ENCODE measurements around the gene GNA15. TPM values are rescaled to one million over a fixed set of nuclear protein-coding genes. Genes with fewer than 3 reads are reported as not detected.
"Not testable (repeated sequence)": the region's sequence is repeated elsewhere in the genome, so short reads cannot be mapped to it uniquely, and the experiment has no call there.

Gene GNA15
- total RNA-seq, 1 donor from 2014 or later, result 20.5 TPM

DNA sequence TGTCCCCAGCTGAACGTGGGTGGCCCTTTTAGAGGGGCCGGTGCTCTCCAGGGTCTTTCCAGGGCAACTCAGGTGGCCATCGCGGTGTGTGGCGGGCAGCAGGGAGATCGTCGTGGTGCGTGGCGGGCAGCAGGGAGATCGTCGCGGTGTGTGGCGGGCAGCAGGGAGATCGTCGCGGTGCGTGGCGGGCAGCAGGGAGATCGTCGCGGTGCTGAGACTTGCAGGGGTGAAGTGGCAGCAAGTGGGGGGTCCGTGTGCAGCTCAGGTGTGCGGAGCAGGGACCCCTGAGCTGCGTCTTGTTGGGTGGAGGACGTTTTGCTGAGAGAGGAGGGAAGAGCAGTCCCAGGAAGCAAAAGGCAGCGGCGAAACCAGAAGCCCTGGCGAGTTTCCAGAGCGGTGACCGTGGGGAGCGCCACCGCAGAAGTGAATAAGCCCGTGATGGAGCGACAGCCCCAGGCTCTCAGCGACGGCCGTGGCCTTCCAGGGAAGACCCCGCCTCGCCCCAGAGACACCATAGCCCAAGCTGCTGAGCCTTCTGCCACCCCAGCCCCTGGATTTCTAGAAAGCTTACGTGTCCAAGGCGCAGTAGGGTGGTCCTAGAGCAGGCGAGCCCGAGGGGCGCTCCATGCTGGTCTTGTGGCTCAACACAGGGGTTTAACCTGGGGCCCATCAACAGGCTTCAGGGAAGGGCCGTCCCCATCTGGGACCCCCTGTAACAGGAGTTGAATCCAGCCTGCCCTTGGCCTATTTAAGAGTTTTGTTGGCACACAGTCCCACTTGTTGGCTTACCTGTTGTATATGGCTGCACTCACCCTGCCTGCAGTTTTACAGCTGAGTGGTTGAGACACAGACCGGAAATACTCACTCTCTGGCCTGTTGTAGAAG lies 55.3 kb downstream of the GNA15 start:
- no peak for DNase-seq (ENCODE audit: low spot score)

DNA sequence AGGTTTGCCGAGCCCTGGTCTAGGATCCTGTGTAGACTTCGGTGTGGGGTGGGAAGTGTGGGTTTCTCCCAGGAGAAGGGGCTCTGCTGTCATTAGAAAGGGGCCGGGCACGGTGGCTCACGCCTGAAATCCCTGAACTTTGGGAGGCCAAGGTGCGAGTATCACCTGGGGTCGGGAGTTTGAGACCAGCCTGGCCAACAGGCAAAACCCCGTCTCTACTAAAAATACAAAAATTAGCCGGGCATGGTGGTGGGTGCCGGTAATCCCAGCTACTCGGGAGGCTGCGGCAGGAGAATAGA lies 55.9 kb downstream of the GNA15 start:
- not testable (repeated sequence) for DNase-seq (ENCODE audit: low spot score)

DNA sequence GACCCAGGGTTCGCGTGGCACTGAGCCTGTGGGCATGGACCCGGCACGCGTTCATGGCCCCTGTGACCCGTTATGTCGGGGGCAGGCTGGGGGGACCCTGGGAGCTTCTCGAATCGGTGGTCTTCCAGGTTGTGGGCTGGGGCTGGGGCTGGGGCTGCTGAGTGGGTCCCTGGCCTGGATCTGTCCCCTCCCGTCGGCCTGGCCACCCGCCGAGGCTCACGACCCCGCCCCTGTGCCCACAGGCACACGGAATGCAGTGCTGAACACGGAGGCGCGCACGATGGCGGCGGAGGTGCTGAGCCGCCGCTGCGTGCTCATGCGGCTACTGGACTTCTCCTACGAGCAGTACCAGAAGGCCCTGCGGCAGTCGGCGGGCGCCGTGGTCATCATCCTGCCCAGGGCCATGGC lies 56.4 kb downstream of the GNA15 start:
- no peak for DNase-seq (ENCODE audit: low spot score)

DNA sequence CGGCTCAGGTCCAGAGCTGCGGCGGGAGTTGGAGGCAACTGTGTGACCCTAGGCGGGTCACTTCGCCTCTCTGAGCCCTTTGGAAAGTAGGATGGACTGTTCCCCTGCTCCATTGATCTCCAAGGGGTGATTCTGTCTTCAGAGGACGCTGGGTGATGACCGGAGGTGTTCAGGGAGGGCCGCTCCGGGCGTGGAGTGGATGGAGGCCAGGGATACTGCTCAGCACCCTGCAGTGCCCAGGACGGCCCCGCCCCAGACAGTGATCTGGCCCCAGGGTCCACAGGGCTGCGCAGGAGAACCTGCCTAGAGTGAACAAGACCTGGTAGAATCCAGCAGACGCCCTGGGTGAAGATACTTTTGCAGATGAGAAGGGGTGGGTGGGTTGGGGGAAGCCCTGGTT lies 56.9 kb downstream of the GNA15 start:
- DNase-seq (ENCODE audit: low spot score), result no peak

DNA sequence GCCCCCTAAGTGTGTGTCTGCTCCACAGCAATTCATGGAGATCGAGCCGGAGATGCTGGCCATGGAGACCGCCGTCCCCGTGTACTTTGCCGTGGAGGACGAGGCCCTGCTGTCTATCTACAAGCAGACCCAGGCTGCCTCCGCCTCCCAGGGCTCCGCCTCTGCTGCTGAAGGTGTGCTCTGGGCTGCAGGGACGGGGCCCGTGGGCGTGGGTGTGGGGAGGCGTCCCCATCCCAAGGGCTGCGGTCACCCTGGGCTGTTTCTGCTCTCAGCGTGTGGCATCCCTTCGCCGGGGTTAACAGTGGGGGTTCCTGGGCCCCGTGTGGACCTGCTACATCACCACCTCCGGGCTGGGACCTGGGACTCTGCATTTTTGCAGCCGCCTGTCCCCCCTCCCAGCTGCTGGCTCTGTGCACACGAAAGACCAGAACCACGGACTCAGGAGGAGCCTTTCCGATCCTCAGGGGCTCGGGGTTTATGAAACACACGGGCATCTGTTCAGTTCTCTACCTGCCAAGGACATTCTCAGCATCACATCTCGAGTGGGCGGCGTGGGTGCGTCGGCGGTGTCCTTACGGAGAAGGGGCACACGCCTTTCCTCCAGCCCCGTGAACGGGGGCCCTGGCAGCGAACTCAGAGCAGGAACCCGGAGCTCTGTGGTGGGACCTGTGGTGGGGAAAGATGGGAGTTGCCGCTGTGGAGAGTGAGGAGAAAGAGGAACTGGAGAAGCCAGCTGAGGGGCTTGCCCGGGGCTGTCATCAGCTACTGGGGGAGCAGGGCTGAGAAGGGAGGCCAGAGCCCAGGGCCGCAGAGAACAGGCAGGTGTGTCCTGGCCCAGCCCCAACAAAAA lies 57.6 kb downstream of the GNA15 start:
- DNase-seq (ENCODE audit: low spot score), result no peak

DNA sequence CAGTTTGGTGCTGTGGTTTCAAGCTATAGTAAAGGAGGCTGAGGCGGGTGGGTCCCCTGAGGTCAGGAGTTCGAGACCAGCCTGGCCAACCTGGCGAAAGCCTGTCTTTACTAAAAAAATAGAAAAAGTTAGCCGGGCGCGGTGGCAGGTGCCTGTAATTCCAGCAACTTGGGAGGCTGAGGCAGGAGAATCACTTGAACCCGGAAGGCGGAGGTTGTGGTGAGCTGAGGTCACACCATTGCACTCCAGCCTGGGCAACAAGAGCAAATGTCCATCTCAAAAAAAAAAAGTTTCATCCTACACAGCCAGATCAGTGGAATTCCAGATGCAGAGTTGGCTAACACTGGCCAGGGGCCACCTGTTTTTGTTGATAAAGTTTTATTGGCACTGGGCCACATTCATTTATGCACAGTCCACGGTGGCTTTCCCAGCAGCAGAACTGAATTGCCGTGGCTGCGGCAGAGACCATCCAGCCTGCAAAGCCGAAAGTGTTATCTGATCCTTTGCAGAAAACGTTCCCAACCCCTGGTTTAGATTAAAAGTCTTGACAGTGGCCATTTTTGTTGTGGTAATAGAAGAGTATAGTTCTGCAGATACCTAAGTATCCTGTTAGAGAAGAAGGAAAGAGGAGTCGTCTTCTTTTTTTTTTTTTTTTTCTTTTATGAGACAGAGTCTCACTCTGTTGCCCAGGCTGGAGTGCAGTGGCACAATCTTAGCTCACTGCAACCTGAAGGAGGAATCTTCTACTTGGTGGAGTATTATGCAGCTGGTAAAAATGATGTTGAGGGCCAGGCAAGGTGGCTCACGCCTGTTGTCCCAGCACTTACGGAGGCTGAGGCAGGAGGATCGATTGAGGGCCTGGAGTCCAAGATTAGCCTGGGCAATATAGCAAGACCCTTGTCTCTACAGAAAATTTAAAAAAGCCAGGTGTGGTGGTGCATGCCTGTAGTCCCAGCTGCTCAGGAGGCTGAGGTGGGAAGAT lies 58.6 kb downstream of the GNA15 start:
- no peak for DNase-seq (ENCODE audit: low spot score)

DNA sequence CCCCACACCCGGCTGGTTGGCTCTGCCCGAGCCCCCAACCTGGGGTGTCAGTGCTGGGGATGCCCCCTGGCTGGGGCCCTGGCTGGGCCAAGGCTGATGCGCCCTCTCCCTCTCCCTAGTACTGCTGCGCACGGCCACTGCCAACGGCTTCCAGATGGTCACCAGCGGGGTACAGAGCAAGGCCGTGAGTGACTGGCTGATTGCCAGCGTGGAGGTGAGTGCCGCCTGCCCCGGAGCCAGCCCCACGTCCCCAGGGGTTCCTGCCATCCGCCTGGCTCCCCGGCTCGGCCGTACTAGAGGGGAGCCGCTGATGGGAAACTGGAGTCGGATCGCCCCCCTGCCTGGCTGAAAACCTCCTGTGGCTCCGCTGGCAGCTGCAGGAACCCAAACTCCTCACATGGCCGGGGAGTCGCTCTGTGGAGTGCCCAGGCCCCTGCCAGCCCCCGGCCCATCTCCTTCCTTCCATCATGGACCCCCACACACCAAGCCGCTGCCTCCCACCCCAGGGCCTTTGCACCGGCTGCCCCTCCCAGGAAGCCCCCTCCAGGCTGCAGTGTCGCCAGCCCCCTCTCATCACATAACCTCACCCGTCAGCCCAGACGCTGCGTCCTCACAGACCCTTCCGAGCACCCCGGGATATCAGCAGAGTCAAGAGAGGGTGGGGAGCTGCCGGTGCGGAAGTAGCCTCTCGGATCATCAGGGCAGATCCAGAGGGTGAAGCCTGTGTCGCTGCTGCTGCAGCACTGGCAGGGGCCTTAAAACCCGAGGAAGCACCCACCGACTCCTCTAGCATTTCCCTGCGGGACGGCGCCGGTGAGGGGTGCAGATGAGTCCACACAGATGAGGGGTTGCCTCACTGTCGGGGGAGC lies 60.5 kb downstream of the GNA15 start:
- DNase-seq (ENCODE audit: low spot score), result no peak

DNA sequence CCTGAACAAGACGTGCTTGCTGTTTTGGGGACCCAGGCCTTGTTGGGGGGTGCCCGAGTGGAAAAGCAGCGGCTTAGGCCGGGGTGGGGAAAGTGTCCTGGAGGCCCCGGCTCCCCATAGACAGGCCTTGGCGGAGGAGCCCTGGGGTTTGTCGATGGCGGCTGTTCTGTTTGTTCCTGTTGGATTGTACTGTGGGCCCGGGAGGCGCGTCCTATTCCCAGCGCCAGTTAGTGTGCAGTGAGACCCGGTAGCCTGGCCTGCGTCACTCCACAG lies 61.0 kb downstream of the GNA15 start:
- DNase-seq (ENCODE audit: low spot score), result no peak

DNA sequence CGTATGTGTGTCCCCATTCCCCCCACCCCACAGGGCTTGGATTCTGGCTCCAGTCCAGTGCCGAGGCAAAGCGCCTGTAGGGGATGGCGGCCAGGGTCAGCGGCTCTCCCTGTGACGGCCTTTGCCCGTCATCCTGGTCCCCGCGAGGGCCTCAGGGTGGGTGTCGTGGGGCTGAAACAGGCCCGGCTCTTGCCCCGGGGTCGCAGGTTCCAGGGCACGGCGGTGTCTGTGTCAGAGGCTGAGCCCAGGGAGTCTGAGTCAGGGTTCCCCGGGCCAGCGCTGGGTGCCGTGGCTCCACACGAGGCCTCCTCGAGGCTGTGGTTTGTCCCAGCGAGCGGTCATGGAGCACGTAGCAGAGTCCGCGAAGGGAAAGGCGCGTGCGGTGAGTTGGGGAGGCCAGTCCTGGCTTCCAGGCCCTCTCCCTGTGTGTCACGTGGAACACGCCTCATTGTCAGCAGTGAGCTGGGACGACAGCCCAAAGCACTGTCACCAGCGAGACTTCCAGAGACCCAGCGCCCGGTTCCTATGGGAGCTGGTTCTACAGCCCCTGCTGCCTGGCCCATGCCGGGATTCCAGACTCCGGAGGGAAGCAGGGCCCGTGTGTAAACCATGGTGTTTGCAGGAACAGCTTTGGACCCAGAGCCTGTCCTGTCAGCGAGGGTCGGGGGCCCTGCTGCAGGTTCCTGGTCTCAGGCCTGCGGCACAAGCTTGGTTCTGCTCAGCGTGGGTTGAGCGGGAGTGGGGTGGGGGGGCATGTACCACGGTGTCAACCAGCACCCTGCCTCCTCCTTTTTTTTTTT lies 63.3 kb downstream of the GNA15 start:
- DNase-seq (ENCODE audit: low spot score), result no peak

DNA sequence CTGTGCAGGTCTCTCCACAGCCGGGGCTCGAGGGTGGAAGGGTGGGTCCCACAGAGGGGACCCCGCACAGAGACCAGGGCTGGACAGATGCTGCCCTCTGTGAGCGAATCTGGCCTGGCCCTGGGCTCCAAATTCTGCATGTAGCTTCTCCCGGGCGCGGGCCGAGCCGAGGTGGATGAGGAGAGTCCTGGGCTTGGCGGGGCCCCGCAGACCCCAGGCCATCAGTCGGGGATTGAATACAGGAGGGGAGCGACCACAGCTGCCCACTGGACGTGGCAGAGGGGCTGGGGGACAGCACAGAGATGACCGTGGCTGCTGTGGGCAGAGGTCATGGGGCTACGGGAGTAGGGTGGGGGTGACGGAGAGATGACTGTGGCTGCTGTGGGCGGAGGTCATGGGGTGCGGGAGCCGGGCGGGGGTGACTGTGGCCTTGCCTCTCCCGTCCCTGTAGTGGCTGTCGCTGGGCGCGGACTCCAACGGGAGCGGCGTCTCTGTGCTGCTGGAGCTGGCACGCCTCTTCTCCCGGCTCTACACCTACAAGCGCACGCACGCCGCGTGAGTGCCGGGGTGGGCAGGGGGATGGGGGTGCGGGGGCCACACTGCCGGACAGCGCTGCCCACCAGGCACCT lies 65.4 kb downstream of the GNA15 start:
- DNase-seq (ENCODE audit: low spot score), result no peak

DNA sequence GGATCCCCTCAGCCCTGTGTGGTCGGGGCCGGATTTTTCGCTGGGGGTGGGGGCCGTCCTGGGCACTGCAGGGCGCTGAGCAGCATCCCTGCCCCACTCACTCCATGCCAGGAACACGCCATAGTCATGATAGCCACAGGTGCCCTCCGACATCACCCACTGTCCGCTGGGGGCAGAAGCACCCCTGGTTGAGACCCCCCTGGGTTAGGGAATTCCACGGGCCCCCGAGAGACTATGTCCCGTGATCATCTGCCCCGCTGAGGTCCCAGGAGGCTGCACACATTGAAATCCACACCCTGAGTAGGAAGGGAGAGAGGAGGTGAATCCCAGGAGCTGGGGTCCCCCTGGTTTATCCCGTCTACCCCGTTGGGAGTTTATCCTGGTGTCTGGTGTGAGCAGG lies 66.1 kb downstream of the GNA15 start:
- no peak for DNase-seq (ENCODE audit: low spot score)

DNA sequence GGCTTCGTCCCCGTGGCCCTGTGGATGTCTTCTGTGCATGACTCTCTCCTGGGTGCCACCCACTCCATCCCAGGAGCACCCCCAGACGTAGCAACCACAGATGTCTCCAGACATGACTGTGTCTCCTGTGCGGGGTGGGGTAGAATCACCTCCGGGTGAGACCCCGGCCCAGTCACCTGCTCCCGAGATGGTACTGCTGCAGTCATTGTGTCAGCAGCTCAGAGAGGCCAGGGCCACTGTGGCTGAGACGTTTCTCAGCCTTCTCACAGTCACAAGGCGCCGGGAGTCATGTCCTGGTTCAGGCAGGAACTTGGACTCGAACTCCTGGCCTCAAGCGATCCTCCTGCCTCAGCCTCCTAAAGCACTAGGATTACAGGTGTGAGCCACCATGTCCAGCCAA lies 66.5 kb downstream of the GNA15 start:
- no peak for DNase-seq (ENCODE audit: low spot score)

DNA sequence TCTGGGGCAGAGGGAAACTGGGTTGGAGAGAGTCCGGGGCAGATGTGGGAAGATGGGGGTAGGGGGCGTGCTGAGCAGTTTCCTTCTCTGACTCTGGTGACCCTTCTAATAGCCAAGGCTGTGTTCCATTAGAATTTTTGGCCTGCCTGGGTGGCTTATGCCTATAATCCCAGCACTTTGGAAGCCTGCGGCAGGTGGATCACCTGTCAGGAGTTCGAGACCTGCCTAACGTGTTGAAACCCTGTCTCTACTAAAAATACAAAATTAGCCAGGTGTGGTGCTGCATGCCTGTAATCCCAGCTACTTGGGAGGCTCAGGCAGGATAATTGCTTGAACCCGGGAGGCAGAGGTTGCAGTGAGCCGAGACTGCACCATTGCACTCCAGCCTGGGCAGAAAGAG lies 67.1 kb downstream of the GNA15 start:
- not testable (repeated sequence) for DNase-seq (ENCODE audit: low spot score)

DNA sequence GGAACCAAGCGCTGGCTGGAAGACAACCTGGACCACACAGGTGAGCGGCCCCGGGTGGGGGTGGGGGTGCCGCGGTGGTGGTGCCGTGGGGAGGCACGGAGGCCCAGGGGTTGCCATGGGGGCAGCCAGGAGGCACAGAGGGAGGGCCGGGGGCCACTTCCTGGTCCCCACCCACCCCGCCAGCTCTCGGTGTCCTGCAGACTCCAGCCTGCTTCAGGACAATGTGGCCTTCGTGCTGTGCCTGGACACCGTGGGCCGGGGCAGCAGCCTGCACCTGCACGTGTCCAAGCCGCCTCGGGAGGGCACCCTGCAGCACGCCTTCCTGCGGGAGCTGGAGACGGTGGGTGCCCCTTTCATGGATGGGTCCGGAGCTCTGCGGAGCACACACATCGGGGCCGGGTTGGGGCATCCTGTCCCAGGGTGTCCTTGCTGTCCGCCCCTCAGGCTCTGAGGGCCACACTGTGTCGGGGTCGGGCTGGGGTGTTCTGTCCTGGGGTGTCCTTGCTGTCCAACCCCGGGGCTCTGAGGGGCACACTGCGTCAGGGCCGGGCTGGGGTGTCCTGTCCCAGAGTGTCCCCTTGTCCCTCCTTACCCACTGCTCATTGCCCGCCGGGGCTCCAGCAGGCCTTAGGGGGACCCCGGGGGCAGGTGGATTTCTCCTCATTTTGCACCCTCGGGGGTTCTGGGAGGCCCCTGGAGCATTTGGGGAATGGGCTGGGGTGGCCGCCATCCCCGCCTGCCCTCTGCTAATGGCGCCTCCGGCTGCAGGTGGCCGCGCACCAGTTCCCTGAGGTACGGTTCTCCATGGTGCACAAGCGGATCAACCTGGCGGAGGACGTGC lies 68.2 kb downstream of the GNA15 start:
- DNase-seq (ENCODE audit: low spot score), result no peak

DNA sequence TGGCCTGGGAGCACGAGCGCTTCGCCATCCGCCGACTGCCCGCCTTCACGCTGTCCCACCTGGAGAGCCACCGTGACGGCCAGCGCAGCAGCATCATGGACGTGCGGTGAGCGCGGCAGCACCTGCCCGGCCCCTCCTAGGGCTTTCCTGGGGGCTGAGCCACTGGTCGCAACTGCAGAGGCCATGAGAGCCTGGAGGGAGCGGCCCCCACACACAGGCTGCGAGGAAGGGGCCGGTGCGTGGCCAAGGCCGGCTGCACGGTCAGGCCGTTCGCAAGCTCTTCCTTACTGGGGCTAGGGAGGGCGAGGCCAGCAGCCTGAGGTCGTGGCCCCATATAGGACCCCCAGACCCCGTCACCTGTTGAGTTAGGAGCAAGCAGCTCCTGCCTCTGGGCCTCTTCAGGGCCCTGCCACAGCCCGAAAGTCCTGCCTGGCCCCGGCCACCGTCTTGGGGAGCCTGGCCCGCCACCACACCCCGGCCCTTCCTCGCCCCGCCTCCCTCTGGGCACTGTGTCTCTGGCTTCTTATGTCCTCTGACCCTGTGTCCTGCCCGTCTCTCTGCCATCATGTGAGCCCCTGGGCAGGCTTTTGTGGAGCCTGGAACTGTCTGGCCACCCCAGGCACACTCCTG lies 68.9 kb downstream of the GNA15 start:
- DNase-seq (ENCODE audit: low spot score), result no peak

DNA sequence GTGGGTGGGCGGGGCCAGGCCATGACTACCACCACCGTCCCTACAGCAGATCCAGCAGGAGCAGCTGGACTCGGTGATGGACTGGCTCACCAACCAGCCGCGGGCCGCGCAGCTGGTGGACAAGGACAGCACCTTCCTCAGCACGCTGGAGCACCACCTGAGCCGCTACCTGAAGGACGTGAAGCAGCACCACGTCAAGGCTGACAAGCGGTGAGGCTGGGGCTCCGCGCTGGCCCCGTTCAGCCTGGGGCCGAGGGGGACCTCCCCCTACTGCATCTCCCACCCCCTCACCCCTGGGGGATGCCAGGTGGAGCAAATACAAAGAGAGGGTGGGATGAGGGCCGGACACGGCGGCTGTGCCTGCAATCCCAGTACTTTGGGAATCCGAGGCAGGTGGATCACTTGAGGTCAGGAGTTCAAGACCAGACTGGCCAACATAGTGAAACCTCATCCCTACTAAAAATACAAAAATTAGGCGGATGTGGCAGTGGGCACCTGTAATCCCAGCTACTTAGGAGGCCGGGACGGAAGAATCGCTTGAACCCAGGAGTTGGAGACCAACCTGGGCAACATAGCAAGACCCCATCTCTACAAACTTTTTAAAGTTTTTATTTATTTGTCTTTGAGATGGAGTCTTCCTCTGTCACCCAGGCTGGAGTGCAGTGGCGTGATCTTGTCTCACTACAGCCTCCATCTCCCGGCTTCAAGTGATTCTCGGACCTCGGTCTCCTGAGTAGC lies 70.6 kb downstream of the GNA15 start:
- DNase-seq (ENCODE audit: low spot score), result no peak

DNA sequence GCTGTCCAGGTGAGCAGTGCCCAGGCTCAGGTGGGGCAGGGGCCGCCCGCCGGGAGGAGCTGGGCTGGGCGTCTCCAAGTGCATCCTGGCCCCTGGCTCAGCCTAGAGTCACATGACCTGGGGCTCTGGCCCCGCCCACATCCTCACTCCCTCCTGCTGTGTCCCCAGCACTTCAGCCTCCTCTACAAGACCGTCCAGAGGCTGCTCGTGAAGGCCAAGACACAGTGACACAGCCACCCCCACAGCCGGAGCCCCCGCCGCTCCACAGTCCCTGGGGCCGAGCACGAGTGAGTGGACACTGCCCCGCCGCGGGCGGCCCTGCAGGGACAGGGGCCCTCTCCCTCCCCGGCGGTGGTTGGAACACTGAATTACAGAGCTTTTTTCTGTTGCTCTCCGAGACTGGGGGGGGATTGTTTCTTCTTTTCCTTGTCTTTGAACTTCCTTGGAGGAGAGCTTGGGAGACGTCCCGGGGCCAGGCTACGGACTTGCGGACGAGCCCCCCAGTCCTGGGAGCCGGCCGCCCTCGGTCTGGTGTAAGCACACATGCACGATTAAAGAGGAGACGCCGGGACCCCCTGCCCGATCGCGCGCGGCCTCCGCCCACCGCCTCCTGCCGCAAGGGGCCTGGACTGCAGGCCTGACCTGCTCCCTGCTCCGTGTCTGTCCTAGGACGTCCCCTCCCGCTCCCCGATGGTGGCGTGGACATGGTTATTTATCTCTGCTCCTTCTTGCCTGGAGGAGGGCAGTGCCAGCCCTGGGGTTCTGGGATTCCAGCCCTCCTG lies 71.8 kb downstream of the GNA15 start:
- no peak for DNase-seq (ENCODE audit: low spot score)

Data from umbilical cord (tissue), 2 donors.